Osteoblast (primary cell): ENCODE data around the gene SLC38A6. TPM values are rescaled to one million over a fixed set of nuclear protein-coding genes. Genes with fewer than 3 reads are reported as not detected.

Source experiments
- DNase-seq: peaks from one replicate; pipeline ENCODE4 v3.0.0; 2011; ENCODE audit warnings: low spot score, mixed read lengths; ENCODE audit not compliant: insufficient read length; ENCODE audit errors: missing footprints
- H2AFZ ChIP-seq: 2 replicates; pipeline ENCODE4 v1.6.0; 2011; ENCODE audit warnings: mild to moderate bottlenecking, low read length
- H3K27ac ChIP-seq: 2 replicates; pipeline ENCODE4 v1.5.1; 2011; ENCODE audit warnings: mild to moderate bottlenecking, low read depth, low read length, moderate library complexity
- H3K27me3 ChIP-seq: 2 replicates; pipeline ENCODE4 v1.6.0; 2012; ENCODE audit warnings: mild to moderate bottlenecking, control low read depth, inconsistent platforms, low read length, moderate library complexity; ENCODE audit not compliant: insufficient read depth
- H3K36me3 ChIP-seq: 2 replicates; pipeline ENCODE4 v1.5.1; 2011; ENCODE audit warnings: mild to moderate bottlenecking, low read length, control low read depth, moderate library complexity; ENCODE audit not compliant: insufficient read depth
- H3K4me1 ChIP-seq: 2 replicates; pipeline ENCODE4 v1.5.1; 2011; ENCODE audit warnings: mild to moderate bottlenecking, low read length, control low read depth, moderate library complexity; ENCODE audit not compliant: insufficient read depth
- H3K4me2 ChIP-seq: 2 replicates; pipeline ENCODE4 v1.6.0; 2011; ENCODE audit warnings: mild to moderate bottlenecking, low read length; ENCODE audit not compliant: insufficient read depth
- H3K4me3 ChIP-seq: fragments of 200-600 bp; sonication (generic); 3 replicates; pipeline ENCODE4 v1.5.1; 2012; ENCODE audit warnings: mild to moderate bottlenecking, low read length, inconsistent platforms; ENCODE audit not compliant: insufficient read depth
- H3K79me2 ChIP-seq: 2 replicates; pipeline ENCODE4 v1.6.0; 2012; ENCODE audit warnings: mild to moderate bottlenecking, low read length, control low read depth, inconsistent platforms; ENCODE audit not compliant: insufficient read depth
- H3K9me3 ChIP-seq: 2 replicates; pipeline ENCODE4 v1.5.1; 2011; ENCODE audit warnings: low read depth, low read length, control low read depth
- H4K20me1 ChIP-seq: 2 replicates; pipeline ENCODE4 v1.6.0; 2012; ENCODE audit warnings: mild to moderate bottlenecking, low read length, control low read depth; ENCODE audit not compliant: insufficient read depth
- total RNA-seq: library from RNA; depleted of rRNA; stranded (reverse); fragments of >200 nt; gene quantifications from 2 replicates; pipeline ENCODE4 v1.2.3, GENCODE V29; 2012
- TF ChIP-seq, protein P1 (sequence below): IDR thresholded peaks from 2 replicates; pipeline ENCODE4 v1.5.1; 2011; ENCODE audit warnings: mild to moderate bottlenecking, low read depth, low read length, moderate library complexity; ENCODE audit errors: extremely low read depth

Gene SLC38A6
- total RNA-seq, 1 donor, result 112 TPM

DNA sequence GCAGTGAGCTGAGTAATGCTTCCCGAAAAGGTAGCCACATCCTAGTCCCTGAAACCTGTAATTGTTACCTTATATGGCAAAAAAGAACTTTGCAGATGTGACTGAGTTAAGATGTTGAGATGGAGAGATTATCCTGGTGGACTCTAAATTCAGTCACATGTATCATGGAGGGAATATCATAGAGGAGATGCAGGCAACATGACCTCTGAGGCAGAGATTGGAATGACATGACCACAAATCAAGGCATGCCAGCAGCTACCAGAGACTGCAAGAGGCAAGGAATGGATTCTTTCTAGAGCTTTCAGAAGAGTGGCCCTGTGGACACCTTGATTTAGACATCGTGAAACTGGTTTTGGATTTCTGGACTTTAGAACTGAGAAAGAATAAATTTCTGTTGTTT is 18.5 kb downstream of the SLC38A6 start:
- Histone ChIP-seq H3K4me2 (no peak overlapping the region), H2AFZ (no peak overlapping the region), H3K4me3 (no peak overlapping the region), H3K27ac (no peak overlapping the region), H3K9me3 (no peaks in the 10 kb centered on the region), H3K79me2 (no peaks in the 10 kb centered on the region), H3K36me3 (peaks cover 11% of the 10 kb centered on the region), H4K20me1 (no peaks in the 10 kb centered on the region), H3K27me3 (no peaks in the 10 kb centered on the region), H3K4me1 (peaks cover 7% of the 10 kb centered on the region)
- DNase-seq, result no peak
- TF ChIP-seq, protein P1, sequence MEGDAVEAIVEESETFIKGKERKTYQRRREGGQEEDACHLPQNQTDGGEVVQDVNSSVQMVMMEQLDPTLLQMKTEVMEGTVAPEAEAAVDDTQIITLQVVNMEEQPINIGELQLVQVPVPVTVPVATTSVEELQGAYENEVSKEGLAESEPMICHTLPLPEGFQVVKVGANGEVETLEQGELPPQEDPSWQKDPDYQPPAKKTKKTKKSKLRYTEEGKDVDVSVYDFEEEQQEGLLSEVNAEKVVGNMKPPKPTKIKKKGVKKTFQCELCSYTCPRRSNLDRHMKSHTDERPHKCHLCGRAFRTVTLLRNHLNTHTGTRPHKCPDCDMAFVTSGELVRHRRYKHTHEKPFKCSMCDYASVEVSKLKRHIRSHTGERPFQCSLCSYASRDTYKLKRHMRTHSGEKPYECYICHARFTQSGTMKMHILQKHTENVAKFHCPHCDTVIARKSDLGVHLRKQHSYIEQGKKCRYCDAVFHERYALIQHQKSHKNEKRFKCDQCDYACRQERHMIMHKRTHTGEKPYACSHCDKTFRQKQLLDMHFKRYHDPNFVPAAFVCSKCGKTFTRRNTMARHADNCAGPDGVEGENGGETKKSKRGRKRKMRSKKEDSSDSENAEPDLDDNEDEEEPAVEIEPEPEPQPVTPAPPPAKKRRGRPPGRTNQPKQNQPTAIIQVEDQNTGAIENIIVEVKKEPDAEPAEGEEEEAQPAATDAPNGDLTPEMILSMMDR, result no peak

GRCh38 chr14:61003571-61003970 is 22.5 kb downstream of the SLC38A6 start:
- H2AFZ ChIP-seq, result no peak overlapping the region
- TF ChIP-seq, protein P1, result no peak

DNA sequence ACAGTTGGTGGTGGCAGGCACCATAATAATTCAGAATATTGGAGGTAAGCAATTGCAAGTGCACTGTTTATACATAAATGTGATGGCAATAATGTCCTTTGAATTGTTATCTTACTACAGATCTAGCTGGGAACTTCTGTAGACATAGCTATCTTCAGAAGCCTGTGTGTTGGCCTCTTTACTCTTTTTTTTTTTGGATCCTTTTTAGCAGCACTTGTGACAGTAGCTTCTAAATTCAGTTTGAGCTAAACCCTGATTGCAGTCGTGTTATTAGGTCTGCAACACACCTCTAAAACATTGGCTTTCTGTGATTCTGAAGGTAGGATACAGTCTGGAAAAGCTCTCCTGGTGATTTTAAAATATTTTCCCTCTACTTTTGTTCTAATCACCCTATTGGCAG is 38.5 kb downstream of the SLC38A6 start:
- Histone ChIP-seq H2AFZ (no peak overlapping the region), H3K27ac (no peak overlapping the region), H4K20me1 (no peaks in the 10 kb centered on the region), H3K79me2 (peaks cover 3% of the 10 kb centered on the region), H3K9me3 (no peaks in the 10 kb centered on the region), H3K4me1 (no peaks in the 10 kb centered on the region), H3K4me3 (no peak overlapping the region), H3K4me2 (no peak overlapping the region), H3K36me3 (peaks cover 4% of the 10 kb centered on the region), H3K27me3 (no peaks in the 10 kb centered on the region)
- TF ChIP-seq, protein P1, result no peak
- no peak for DNase-seq

More at GRCh38 chr14:61003571-61003970, 22.5 kb downstream of the SLC38A6 start:
- H3K9me3 ChIP-seq, result no peaks in the 10 kb centered on the region
- no peaks in the 10 kb centered on the region for H3K27me3 ChIP-seq
- H3K4me3 ChIP-seq, result no peak overlapping the region
- H3K4me1 ChIP-seq, result peaks cover 7% of the 10 kb centered on the region
- peak; percentile 30 for DNase-seq
- H3K27ac ChIP-seq, result peak overlapping the region; percentile 27
- H3K4me2 ChIP-seq, result peak overlapping the region; percentile 27
- H3K36me3 ChIP-seq, result peaks cover 4% of the 10 kb centered on the region
- no peaks in the 10 kb centered on the region for H4K20me1 ChIP-seq
- no peaks in the 10 kb centered on the region for H3K79me2 ChIP-seq

DNA sequence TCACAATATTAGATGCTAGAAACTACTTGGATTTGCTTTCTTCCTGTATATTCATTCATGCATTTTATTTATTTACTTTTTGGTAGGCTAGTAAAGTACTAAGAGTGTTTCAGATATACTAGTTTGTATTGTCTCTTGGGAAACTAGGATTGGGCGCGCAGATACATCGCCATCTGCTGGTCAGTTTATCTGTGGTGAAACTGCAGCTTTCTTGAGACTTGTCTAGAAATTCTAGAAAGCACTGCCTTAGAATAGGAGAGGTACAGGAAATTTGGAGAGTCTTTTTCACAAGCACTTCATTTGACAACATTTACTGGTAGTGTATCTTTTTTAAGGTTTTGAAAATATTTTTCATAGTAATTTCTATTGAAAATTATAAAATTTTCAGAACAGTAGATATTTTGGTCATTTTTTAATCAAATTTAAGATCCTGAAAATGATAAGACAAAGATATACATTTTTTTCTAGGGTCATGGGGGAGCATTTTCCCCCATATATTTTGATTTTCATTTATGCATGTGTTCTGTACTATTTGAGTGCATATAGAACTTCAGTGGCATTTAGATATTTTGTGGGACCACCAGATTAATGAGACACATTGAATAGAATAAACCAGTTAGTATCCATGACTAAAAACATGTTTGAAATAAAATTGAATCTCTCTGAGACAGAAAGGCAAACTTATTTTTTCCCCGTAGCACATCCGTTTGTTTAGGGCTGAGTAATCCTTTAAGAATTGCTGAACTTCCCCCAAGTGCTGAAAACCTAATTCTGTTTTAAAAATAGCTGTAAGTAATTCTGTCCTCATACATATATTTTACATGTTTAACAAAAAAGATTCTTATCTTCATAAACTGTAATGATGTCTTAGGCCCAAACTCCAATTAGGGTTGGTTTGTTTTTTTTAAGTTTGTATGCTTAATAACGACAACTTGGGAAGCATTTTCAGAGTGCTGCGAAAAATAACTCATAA is 44.5 kb downstream of the SLC38A6 start:
- peak; percentile 68 for DNase-seq
- H3K79me2 ChIP-seq, result no peaks in the 10 kb centered on the region
- no peaks in the 10 kb centered on the region for H4K20me1 ChIP-seq
- H3K27ac ChIP-seq, result peak overlapping the region; percentile 57
- no peaks in the 10 kb centered on the region for H3K36me3 ChIP-seq
- peak overlapping the region; percentile 44 for H3K4me3 ChIP-seq
- H3K27me3 ChIP-seq, result no peaks in the 10 kb centered on the region
- no peaks in the 10 kb centered on the region for H3K9me3 ChIP-seq
- TF ChIP-seq, protein P1, result peak; percentile 96
- peak overlapping the region; percentile 71 for H3K4me2 ChIP-seq
- H3K4me1 ChIP-seq, result peaks cover 13% of the 10 kb centered on the region
- H2AFZ ChIP-seq, result peak overlapping the region; percentile 7
